Omental fat pad (tissue), 4 donors: Measurements from ENCODE around the gene ABCC6. TPM values are rescaled to one million over a fixed set of nuclear protein-coding genes. Genes with fewer than 3 reads are reported as not detected.

Experiments used
- ATAC-seq: fragments of 150-250 bp; one replicate; pipeline ENCODE4 v1.9.1; 2016; ENCODE audit warnings: mild to moderate bottlenecking, moderate library complexity; ENCODE audit not compliant: low FRiP score
- DNase-seq: peaks from one replicate; pipeline ENCODE4 v3.0.0-alpha.2; 2019; ENCODE audit warnings: low spot score
- total RNA-seq, 4 donors: library from RNA; depleted of rRNA; stranded (reverse); fragments of >200 nt; gene quantifications; one replicate each; pipeline ENCODE4 v1.1.0, GENCODE V29; 2016
- TF ChIP-seq, protein P1 (sequence below), 3 donors: fragments of 450-650 bp; IDR thresholded peaks; one replicate each; pipeline ENCODE4 v1.5.1; 2016 to 2017; ENCODE audit warnings: antibody characterized with exemption in 3 of 3, mild to moderate bottlenecking in 3 of 3, moderate library complexity in 2 of 3

Gene ABCC6
- total RNA-seq, 4 donors from 2014 or later: 2.2 to 9.9 (median 3.8) TPM

DNA sequence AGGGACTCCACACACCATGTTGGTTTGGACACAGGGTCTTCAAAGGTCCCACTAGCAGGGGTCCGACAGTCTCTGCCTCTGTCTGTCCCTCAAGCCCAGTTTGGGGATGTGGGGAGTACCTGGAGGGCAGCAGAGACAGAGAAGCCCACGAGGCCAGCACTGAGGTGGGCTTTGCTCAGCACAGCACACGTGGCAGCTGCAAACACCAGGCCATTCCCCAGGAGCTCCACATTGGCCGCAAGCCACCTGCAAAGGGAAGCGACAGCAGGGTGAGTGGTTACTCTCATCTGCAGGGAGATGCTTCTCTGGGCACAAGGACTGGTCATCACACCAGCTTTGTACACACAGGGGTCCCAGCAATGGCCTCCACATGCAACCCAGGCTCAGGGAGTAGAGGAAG is 62.0 kb downstream of the ABCC6 start:
- TF ChIP-seq, protein P1, sequence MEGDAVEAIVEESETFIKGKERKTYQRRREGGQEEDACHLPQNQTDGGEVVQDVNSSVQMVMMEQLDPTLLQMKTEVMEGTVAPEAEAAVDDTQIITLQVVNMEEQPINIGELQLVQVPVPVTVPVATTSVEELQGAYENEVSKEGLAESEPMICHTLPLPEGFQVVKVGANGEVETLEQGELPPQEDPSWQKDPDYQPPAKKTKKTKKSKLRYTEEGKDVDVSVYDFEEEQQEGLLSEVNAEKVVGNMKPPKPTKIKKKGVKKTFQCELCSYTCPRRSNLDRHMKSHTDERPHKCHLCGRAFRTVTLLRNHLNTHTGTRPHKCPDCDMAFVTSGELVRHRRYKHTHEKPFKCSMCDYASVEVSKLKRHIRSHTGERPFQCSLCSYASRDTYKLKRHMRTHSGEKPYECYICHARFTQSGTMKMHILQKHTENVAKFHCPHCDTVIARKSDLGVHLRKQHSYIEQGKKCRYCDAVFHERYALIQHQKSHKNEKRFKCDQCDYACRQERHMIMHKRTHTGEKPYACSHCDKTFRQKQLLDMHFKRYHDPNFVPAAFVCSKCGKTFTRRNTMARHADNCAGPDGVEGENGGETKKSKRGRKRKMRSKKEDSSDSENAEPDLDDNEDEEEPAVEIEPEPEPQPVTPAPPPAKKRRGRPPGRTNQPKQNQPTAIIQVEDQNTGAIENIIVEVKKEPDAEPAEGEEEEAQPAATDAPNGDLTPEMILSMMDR (IDR thresholded peaks at IDR 0.05): no peak
- DNase-seq (no peak), ATAC-seq (no peak)

DNA sequence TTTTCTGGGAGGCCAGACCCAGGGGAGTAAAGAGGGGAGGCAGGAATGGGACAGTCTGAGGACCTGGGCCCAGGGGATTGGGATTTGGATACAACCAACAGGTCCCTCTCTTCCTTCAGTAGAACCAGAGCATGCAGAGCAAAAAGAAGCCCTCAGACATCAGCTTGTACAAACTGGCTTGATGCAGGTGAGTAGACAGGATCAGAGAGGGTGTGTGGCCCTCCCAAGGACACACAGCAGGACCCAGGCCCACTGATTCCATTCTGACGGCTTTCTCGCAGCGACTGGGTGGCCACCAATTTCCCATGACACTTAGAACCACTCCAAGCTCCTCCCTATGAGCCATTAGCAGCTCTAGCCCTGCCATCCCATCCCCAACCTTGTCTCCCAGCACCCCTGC is 63.6 kb downstream of the ABCC6 start:
- TF ChIP-seq, protein P1 (IDR thresholded peaks at IDR 0.05): no peak
- DNase-seq (no peak), ATAC-seq (no peak)

- no peak for ATAC-seq
- TF ChIP-seq, protein P1 (IDR thresholded peaks at IDR 0.05): no peak
- DNase-seq: no peak
These were observed 64.4 kb downstream of the ABCC6 start for GRCh38 chr16:16158741-16159374.

- TF ChIP-seq, protein P1 (IDR thresholded peaks at IDR 0.05): no peak
- ATAC-seq (no peak), DNase-seq (no peak)
These were observed 65.1 kb downstream of the ABCC6 start for GRCh38 chr16:16158082-16158658.

- DNase-seq (no peak), ATAC-seq (no peak)
- TF ChIP-seq, protein P1 (IDR thresholded peaks at IDR 0.05): no peak
These were observed 66.1 kb downstream of the ABCC6 start for GRCh38 chr16:16157166-16157565.

DNA sequence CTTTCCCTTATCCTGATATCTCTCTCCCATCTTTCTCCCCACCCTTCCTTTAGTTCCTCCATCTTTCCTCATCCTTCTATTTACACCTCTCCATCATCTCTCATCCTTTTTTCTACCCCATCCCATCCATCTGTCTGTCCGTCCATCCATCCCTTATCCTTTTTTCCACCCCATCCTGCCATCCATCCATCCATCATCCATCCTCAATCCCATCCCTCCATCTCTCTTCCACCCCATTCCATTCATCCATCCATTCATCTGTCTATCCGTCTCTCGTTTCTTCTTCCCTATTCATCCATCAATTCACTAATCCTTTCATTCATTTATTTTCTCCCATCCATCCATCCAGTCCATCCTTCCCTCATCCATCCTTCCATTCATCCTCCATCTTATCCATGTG is 68.1 kb downstream of the ABCC6 start:
- DNase-seq (no peak), ATAC-seq (no peak)
- TF ChIP-seq, protein P1 (IDR thresholded peaks at IDR 0.05): no peak
